ENCODE measurements around the gene NCF4.

The NCF4 gene

DNA sequence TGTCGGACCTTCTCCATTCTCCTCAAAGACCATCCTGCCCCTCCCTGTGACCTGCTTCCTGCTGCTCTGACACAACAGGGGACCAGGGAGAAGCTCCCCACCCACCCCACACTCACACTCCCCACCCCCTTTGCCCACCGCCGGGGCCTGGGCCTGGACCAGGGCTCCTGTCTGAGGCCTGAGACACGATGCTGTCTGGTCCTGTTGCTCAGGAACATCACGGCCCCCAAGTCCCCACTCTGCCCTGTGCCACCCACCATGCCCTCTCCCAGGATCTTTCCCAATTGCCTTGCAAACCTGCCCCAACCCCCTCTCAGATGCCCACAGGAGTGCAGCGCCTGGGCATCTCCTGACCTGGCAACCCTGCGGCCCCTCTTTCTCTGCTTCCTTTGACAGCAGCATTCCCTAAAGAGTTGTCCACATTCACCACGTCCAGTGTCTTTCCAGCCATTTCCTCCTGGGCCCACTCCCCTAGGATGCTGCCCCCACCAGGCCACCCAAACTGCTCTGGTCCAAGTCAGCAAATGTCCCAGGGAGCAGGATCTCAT lies 63.4 kb downstream of the NCF4 start:
- DNase-seq = no peak

DNA sequence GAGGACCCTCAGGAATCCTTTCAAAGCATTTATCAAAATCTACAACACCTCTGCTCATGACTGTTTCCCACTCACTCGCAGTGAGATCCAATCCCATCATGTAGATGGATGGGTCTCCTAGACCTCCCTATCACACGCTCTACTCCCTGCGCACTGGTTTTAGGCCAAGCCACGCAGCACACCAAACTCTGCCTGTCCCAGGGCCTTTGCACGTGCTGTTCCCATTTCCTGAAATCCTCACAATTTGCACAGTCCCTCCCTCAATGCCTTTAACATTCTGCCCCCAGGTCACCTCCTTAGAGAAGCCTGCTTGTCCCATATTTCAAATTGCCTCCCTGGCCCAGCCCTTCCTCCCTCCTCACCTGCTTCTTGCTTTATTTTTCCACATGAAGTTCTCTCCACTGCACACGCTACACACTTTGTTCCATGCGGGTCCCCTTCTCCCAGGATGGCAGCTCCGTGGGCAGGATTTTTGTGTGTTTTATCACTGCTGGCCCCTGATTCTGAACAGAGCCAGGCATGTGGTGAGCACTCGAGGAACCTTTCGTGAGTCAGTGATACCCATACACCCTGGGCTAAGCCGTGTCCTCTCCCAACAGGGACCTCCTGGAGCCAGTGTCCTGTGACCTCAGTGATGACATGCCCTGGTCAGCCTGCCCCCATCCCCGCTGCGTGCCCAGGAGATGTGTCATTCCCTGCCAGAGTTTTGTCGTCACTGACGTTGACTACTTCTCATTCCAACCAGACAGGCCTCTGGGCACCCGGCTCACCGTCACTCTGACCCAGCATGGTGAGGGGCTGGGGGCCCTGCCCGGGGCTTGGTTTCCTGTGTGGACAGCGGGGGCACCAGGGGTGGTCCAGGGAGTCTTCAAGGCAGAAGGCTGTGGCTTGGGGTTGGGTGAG lies 64.8 kb downstream of the NCF4 start:
- no peak for DNase-seq

DNA sequence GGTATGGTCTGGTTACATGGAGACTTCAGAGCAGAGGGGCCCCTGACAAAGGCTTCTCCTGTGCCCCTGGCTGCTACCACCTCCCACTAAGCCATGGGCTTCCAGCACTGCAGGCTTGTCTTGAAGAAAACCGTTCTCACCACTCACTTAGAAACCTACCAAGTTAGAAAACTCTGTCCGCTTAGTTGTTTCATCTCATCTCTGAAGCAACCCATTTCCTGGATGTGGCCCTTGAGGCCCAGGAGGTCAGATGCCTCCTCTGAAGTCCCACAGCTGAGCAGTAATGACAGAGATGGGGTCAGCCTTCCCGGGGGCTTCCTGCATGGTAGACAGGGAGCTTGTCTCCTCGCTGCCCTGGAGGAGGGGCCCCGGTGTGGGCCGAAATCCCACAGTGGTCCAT lies 65.5 kb downstream of the NCF4 start:
- DNase-seq = no peak

DNA sequence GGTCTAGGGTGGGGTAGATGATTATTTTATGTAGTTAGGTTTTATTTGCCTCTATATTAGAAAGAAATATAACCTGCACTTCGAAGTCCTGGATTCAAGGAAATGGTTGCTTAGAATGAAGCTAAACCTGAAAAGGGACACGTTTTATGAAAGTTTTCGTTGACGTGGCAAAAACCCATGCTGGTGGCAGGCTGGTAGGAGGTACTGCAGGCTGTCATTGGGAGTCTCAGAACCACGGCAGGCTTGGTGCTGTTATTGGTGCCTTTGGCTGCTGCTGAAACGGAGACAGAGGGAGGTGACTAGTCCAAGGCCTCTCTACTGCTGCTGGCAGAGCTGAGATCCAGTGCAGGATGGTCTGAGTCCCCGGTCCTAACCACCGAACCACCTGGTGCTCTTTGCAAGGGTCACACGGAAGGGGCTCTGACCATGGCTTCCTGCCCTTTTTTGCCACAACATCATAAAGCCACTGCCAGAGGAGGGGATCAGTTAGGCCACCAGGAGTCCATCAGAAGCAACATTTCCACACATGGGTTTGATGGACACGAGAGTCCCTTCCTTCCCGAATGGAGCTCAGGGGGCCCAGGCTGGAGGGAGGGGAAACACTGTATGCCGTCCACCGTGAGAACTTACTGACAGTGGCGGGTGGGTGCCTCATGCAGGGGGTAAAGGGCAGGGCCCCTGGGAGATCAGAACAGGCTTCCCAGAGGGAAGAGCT lies 66.1 kb downstream of the NCF4 start:
- no peak for DNase-seq
